AG09319 (cell line): ENCODE data around the gene MINK1.

ENCODE experiments used
- DNase-seq: peaks from one replicate; pipeline ENCODE4 v3.0.0-alpha.2; 2010; ENCODE audit warnings: low read depth; ENCODE audit errors: extremely low read depth
- TF ChIP-seq, protein P1 (sequence below): IDR thresholded peaks from 2 replicates; pipeline ENCODE4 v1.5.1; 2011; ENCODE audit warnings: low read depth, mild to moderate bottlenecking, inconsistent platforms, low read length, moderate library complexity

MINK1 gene

DNA sequence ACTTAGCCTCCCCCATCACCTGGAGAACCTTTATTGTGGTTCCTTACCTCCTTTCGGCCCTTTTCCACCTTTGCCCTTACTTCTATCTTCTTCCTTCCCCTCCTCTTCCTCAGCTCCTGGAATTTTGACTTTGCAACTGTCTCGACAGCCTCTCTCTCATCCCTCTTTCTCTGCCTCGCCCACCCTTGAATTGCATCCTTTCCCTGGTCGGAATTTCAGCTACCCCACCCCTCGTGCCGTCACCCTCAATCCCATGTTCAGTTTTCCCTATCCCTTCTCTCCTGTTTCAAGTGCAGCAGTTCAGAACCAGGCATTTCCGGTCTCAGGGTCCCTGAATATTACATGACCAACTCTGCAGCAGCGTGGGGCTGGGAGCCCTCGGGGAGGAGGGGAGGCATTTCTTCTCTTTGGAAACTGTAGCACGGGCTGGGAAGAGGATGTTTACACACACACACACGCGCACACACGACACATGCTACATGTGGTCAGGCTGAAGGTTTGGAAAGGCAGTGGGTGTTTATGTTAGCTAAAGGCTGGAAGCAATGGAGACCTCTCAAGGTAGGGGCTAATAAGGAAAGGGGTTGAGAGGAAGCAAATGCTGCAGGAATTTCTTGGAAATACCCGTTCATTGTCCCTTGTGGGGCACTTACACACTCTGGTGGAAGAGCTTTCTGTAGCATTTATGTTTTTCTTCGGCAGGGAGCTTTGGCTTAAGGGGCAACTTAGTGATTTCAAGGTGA lies 971 bp downstream of the MINK1 start:
- peak; percentile 57 for DNase-seq
- TF ChIP-seq, protein P1, sequence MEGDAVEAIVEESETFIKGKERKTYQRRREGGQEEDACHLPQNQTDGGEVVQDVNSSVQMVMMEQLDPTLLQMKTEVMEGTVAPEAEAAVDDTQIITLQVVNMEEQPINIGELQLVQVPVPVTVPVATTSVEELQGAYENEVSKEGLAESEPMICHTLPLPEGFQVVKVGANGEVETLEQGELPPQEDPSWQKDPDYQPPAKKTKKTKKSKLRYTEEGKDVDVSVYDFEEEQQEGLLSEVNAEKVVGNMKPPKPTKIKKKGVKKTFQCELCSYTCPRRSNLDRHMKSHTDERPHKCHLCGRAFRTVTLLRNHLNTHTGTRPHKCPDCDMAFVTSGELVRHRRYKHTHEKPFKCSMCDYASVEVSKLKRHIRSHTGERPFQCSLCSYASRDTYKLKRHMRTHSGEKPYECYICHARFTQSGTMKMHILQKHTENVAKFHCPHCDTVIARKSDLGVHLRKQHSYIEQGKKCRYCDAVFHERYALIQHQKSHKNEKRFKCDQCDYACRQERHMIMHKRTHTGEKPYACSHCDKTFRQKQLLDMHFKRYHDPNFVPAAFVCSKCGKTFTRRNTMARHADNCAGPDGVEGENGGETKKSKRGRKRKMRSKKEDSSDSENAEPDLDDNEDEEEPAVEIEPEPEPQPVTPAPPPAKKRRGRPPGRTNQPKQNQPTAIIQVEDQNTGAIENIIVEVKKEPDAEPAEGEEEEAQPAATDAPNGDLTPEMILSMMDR = no peak

DNA sequence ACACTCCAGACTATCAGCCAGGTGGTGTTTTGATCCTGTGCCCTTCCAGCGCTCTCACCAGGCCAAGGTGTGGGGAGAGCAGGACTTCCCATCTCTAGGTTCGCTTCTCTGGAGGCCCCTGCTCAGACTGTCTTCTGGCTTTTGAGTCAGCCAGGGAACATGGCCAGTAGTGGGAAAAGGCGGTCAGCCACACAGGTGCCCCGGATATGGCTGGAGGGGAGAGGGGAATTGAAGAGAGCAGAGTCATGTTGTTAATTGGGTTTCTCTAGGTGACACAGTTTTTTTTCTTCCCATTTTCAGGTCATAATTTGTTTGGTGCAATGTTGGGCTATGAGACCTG lies 1.5 kb downstream of the MINK1 start:
- no peak for DNase-seq
- TF ChIP-seq, protein P1 = no peak

DNA sequence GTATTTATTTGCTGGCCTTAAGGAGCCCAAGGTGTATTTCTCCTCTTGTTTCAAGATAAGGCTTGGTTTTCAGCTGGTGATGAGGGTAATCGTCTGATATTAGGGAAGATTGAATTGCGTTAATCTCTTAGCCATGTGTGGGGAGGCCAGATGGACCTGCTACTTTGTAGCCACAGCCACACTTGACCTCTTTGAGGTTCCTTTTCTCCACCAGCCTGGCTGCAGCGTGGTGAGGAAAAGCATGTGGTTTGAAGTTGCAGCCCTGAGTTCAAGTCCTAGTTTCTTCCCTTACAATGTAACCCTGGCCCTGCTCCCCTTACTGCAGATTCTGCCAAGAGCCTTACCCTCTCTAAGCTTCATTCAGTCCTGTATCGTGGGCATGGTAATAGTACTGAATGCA lies 3.1 kb downstream of the MINK1 start:
- TF ChIP-seq, protein P1 = no peak
- DNase-seq = no peak

DNA sequence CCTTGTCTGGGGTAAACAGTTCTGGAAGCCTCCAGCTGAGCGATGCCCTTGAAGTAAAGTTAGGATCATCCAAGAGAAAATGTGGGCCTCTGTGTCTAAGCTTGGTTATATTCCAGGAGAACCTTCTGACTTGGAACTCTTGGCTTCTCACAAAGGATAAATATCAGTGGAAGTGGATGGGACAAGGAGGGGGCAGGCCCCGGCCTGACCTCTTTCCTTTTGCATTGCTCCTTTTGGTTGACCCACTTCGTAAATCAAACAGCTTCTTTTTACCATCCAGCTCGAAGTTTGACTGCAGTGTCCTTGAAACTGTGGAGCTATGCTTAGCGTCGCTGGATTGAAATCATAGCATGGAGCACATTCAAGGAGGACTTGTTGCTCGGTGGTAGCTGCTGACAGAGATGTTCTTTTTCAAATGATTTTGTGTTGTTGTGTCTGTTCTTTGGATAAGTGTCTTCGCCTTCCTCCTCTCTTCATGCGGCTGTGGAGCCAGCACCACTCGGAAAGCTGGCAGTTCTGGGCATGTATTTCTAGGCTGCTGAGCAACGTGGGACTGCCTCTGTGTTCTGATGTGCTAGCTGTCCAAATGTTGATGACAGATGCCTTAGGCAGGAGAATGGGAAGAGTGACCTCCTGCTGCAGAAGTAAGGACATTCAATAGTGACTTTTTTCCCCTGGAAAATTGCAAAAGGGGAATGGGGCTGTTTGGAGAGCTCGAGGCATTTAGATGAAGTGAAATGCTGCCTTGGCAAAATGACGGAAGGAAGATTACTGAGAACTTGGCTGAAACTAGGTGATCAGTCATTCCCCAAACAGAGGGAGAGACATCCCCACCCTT lies 4.5 kb downstream of the MINK1 start:
- TF ChIP-seq, protein P1 = no peak
- DNase-seq = no peak

DNA sequence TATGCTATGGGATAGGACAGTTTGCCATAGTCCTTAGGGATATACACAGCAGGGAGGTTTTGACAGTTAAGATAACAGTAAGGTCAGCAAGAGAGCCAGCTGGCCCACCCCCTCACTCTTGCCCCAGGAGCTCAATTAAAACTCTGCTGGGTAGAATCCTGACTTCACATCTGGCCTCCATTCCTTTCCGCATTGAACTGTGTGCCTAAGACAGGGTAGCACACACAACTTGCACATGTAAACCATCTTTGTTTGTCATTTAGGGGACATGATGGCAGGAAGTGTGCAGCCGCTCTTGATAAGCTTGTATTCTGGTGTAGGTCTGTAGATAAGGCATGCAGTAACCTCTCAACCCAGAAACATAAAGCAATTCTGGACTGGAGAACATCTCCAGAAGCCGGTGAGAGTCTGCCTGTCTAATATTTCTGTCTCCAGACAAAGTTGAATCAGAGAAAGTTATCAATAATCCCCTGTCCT lies 5.2 kb downstream of the MINK1 start:
- TF ChIP-seq, protein P1 = no peak
- no peak for DNase-seq

DNA sequence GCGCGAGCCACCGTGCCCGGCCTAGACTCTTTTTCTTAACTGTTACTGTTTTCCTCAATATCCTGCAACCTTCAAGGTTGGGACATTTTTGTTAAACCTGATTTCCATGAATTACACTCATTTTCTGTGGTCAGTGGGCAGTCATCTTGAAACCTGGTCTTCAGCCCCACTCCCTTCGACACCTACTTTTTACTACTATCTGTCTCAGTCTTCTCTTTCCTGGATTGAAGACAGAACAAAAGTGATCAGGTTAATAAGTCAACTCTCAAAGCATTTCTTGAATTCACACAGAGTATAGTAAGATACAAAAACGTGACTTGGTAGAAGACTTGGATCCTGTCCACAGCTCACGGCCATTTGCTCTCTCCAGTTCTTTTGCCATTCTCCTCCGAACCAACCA lies 6.1 kb downstream of the MINK1 start:
- DNase-seq = no peak
- TF ChIP-seq, protein P1 = no peak
